HG03060 (cell line): ENCODE measurements around the gene MTA2.

Source experiments
- ATAC-seq: cut with Tn5 transposase; IDR thresholded peaks from one replicate; pipeline ENCODE4 v1.9.1; 2021; ENCODE audit warnings: low read depth, moderate number of reproducible peaks; ENCODE audit not compliant: unreplicated experiment

MTA2 gene

DNA sequence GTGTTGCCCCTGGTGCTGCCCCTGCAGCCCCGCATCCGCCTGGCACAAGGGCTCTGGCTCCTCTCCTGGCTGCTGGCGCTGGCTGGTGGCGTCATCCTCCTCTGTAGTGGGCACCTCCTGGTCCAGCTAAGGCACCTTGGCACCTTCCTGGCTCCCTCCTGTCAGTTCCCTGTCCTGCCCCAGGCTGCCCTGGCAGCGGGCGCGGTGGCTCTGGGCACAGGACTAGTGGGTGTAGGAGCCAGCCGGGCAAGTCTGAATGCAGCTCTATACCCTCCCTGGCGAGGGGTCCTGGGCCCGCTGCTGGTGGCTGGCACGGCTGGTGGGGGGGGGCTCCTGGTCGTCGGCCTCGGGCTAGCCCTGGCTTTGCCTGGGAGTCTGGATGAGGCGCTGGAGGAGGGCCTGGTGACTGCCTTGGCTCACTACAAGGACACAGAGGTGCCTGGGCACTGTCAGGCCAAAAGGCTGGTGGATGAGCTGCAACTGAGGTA is 11.7 kb upstream of the MTA2 start:
- ATAC-seq: no peak

DNA sequence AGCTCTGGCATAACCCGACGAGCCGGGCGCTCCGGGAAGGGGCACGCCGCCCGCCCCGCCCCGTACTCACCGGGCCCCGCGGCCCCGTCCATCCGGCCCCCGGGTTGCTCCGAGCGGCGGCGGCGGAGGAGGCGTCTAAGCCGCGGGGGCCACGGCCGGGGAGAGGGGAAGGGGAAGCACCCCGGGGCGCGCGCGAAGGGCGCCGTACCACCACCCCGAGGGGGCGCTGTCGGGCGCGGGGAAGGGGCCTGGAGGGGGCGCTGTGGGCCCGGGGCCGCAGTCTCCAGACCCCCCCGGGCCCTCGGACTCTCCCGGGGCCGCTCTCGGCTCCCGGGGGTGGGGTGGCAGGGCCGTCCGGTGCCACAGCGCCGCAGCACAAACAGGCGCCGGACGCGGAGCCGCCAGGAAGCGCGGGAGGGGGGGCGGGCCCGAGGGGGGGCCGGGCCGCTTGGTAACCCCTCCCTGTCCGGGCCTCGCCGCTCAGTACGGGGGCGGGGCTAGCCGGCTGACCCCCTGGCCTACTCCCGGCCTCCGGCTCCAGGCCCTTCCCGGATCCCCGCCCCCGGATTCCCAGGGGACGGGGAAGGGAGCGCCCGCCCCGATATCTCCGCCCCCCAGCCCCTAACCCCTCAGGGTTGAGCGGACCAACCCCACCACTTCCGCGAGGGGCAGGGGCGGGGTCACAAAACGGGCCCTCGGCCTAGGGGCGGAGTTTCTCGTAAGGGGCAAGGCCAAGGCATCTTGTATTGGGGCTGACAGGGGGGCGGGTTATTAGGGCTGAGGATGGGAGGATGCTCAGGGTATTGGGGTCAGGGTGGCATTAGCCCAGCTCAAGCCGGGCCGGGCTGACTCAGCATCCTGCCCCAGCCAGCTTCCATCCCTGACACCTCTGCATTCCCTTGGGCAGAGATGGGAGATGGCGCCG is 11.0 kb upstream of the MTA2 start, which contains the start of the genes EML3 and ROM1:
EML3 (minus strand) TSS at position 410 of the 925 bp plus-strand sequence; CDS start at position 92, 318 bp downstream.
ROM1 (plus strand) TSS at position 892 of the 925 bp plus-strand sequence; CDS start at position 917, 25 bp downstream.
- no peak for ATAC-seq

DNA sequence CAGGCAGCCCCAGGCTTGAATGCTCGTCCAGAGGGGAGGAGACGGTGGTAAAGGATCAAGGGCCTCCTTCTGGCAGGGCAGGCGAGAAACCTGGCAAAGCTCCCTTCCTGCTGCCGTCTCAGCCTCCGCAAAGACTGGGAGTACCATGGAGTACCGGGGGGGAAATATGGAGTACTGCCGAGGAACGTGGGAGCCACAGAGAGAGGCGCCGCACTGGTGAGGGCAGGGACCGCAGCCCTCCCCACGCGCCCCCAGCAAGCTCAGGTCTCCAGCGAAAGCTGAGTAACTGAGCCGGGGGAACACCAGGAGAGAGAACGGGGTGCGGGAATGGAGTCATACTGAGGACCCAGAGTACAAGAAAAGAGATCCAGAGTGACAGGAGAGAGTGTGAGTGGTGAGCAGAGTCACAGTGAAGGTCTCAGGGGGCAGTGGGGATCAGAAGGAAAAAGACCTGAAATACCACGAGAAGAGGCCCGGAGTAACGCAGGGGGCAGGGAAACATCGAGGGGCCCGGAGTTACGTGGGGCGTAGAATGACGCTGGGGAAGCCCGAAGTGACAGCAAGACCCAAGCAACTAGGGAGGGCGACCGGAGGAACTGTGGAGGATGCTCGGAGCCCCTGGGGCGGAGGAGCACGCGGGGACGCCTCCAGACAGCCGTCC is 10.2 kb upstream of the MTA2 start:
- no peak for ATAC-seq

DNA sequence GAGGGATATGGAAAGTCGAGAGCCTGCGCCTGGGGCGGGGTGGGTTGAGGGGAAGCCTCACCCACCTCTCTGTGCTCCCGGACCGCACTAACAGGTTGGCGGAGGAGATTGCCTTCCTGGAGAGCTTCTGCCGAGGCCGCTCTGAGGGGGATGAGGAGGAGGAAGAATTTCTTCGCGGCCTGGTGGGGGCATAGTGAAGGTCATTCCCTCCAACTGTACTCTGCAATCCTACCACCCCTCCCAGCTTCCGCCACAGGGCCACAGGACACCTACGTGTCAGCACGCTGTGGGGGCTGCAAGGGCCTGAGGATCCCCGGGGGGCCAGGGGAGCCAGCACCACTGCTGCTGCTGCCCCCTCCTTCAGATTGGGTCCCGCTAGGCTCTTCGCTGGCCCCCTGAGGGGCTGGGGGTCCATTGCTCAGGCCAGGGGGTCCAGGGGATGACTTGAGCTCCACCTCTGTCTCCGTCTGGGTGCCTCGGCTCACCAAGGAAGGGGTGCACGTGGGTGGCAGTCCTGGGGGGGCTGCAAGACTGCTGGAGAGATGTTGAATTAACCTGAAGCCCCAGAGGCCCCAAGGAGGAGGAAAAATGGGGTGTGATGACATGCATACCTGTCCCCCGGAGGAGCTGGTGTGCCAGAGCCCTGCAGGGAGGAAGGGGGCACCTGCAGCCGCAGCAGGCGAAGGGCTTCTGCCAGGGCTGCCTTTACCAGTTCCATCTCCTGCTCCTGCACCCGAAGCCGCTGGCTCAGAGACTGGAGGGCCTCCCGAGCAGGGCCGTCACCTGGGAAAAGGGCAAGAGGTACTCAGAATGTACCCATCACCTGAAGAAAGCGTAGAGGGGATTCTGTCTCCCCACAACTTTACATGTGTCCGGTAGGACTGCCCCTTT is 9.4 kb upstream of the MTA2 start:
- no peak for ATAC-seq

DNA sequence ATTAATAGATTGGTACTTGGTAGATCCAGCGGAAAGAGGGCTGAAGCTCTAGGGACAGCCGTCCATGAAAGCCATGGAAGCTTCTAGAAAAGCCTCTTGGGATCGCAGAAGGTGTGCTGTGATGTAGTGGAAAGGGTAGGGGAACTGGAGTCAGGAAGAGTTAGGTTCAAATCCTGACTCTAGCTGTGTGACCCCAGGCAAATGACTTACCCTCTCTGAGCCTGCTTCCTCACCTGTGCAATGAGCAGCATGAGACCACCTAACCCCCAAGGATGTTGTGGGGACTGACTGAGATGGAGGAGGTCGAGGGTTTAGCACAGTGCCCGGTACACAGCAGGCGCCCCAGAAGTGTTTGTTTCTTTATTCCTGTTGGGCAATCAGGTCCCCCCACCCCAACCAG is 8.7 kb upstream of the MTA2 start:
- ATAC-seq: no peak

DNA sequence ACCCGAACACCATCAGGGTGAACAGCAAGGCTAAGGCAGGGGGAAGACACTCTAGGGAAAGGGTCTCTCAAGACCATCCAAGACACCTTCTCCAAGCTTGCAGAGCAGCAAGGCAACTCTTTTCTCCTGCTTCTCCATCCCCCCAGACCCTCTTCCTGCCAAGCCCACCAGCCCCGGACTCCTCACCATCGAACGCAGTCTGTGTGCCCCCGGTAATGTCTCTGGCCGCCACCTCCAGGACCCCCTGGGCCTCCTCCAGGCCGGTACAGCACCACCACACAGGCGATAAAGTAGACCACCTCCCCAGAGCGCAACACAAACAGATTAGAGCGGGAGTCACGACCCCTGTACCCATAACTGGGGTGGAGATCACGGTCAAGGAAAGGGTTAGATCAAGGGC is 7.1 kb upstream of the MTA2 start:
- ATAC-seq: no peak

DNA sequence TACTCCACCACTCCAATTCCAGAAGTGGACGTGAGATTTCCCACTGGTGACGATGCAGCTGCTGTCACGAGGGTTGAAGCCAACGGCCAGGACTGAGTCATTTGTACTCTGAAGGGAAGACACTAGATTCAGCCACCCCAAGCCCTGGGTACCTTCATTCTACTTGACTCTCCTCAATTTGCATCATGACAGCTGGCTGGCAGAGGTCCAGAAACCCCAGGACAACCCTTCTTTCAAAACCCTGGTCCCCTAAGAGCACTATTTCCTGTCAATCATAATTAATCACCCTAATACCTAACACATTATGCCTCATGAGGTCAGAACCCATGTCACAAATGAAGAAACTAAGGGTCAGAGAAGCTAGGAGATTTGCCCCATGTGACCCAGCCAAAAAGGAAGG is 6.0 kb upstream of the MTA2 start:
- no peak for ATAC-seq

DNA sequence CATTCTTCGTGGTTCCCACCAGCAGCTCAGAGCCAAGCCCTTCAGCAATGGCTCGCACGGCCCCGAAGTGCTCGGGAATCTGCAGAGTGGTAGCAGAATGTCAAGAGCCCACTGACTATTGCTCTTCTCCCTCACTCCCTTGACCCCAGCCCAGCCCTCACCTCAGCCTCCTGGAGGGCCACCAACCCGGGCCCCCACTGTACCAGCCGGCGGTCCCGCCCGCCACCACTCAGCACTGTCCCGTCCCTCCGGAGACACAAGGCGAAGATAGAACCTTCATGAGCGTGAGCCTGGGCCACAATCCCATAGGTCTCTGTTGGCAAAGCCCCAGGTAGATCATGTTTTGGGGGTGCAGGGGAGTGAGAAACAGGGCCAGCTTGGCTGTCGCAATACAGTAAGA is 4.2 kb upstream of the MTA2 start:
- no peak for ATAC-seq

DNA sequence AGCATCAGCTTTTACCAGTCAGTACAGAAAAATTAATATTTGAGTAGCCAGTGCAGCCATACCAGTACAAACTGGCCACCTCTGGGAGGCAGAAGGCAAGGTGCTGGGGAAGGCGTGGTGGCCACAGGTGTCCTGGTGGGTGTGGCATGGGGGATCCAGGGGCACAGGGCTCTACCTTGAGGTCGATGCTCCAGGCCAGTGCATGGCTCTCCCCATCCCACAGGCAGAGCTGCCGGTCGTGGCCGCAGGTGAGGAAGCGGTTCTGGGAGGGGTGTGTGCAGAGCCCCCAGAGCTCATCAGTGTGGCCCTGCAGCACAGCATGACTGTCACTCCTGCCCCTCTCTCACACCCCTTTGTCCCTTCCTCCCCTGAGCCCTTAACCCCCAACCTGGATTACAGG is 3.8 kb upstream of the MTA2 start:
- no peak for ATAC-seq

DNA sequence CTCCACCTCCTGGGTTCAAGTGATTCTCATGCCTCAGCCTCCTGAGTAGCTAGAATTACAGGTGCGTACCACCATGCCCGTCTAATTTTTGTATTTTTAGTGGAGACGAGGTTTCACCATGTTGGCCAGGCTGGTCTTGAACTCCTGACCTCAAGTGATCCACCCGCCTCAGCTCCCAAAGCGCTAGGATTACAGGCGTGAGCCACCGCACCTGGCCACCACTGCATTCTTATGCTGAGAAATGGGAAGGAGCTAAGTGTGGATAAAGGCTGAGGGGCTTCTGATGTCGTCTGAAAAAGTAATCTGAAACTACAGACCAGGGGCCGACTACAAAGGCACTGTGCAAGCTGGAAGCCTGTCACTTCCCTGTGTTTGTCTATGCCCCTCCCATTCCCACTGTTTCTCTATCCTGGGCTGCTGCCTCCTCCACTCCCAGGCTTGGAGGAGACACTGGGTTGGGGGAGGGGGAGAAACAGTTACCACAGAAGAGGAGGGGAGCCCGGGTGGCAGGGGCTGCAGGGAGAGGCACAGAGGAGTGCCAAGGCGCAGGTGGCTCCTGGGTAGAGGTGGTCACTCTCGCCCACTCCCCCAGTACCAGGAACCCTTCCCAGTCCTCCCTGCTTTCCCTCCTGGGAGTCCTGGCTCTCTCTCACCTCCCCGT is 2.9 kb upstream of the MTA2 start:
- no peak for ATAC-seq

DNA sequence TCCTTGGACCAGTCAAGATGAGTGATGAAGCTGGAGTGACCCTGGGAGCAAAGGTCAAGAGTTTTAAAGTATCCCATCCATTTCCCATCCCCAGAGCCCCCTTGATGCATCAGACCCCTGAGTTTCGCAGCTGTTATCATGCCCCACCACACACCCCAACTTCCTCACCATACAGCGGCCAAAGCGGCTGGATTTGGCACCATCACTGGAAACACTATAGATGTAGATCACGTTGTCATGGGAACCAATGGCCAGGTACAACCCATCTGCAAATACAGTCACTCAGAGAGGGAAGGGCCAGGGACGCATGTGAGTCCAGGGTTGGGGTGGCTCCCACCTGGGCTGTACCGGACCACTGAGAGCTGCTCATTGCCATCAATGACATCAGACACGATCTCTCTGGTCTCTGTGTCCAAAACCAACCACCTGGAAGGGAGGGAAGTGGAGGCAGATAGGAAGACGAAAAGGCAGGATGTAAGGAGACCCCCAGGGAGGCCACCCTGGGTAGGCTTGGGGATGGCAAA is 2.2 kb upstream of the MTA2 start:
- ATAC-seq: no peak

DNA sequence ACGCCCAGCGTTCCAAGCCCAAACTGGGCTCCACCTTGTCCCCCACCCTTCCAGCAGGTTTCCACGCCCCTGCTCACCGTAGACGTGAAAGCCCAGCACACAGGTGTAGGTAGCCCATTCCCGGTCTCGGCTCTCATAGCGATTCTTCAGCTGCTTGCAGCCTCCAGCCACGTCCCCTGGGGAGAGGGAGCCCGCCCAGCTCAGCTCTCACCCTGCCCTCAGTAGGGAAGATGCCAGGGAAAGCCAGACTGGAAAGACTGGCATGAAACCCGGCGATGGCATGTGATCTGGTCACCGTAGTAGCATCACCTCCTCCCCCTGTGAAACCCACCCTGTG is 1.4 kb upstream of the MTA2 start:
- no peak for ATAC-seq

DNA sequence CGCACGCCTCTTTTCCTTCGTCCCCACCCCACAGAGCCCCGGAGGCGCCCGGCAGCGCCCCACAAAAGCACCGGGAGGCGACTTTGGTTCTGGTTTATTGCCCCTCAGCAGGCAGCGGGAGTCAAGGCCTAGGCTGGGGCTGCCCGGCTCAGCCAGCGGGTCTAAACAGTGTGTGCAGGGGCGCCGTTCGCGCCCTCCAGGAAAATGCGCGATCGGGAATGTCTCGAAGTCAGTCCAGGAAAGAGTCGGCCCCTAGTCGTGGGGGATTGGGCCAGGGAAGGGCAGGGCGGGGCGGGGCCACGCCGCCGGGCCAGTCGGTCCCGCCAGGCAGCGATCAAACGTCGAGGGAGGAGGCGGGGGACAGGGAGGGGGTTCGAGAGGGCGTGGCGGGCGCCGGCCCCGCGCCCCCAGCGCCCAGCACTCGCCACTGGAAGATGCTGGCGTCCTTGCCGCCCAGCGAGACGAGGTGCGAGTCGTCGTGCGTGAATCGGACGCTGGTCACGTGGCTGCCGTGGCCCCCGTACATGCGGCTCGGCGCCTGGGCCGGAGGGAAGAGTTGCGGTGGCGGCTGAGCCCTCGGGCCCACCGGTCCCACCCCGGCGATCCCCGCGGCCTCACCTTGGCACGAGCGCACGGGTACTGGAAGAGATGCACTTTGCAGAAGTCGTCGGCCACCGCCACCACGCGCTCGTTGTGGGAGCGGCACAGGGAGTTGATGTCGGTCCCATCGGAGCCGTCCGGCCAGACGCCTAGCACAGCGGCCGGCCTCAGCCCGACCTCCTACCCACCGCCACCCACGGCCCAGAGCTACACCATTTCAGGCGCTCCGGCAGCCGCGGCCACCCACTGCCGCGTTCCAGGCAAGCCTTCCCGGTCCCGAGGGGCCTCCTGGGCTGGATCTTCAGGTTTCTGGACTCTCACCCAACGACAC is 741 bp upstream of the MTA2 start:
- no peak for ATAC-seq

DNA sequence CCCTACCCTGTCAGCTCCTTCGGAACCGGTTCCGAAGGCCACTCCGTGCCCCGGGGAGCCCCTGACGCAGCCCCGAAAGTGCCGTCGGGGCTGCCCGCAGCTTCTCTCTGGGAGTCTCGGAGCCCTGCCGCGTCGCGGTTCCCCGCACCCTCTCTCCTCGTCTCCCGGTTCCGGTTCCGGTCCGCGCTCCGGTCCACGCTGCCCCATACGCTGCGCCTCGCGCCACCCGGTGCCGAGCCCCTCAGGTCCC is 618 bp downstream of the MTA2 start:
- no peak for ATAC-seq

DNA sequence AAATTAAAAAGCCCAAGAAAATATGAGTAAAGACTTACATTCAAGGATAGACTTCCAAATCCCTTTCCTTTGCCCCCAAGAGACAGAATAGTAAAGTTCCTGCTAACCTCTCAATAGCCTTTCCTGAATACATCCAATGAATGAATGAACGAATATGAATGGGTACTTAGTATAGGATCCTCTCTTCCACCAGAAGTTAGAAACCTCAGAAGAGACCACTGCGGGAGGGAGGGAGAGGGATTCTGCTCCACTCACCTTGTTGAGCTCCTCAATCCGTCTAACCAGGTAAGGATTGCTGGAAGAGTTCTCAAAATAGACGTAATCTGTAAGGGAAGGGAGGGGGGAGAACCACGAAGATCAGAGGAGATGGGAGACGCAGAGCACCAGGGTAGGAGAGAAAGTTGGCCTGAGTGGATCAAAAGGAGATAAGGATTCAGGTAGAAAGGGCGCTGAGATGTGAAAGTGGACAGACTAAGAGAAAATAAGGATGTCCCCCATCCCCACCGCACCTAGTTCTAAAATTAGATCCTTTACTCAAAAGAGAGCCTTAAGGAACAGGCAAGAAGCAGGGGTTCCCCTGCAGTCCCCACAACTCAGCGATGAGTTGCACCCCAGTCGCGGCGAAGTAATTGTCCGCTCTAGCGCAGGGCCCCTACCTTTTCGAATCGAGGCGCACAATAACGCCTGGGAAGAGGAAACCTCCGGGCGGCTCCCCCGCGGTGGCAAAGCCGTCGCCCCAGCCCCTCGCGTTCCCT is 1.1 kb downstream of the MTA2 start:
- ATAC-seq: no peak

DNA sequence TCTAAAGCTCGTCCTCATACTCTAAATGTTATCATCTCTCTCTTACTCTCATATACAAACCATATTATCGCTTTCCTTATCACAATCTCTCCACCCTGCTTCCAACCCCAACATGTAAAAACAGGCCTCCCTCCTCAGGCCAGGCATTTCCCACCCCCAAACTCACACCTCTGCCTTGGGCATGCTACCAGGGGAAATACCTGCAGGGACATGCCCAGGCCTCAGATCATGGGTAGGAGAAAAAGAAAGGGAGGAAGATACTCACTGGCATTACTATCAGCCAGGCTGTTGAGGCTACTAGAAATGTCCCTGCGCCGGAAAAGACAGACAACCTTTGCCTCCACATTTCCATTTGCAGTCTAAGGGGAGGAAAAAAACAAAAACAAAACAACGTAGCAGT is 1.8 kb downstream of the MTA2 start:
- no peak for ATAC-seq

DNA sequence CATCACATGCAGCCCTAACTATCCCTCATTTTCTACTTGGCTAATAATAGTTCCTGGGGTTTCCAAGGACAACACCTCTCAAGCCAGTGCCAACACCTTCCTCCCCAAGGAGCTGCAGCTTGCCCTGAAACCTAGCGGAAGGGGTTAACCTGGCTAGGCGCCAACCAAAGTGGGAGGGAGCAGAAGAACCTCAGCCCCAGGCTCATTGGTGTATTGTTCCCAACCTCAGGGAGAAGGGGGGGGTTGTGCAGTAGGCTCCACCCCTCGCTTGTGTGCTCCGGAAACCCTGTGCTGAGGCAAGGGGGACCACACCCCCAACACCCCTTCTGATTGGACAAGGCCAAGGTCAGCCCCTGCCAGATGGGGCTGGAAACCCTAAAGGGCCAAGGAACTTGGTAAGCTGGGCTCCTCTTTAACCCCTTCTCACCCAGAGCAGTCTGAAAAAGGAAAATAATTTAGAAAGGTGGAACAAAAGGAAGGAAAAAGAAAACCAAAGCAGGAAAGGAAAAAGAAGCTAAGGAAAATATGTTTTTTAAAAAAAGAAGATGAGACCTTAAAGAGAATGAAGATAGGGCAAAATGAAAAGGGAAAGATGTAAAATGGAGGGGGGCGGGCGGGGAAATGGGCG is 2.5 kb downstream of the MTA2 start:
- ATAC-seq: peak; percentile 35

DNA sequence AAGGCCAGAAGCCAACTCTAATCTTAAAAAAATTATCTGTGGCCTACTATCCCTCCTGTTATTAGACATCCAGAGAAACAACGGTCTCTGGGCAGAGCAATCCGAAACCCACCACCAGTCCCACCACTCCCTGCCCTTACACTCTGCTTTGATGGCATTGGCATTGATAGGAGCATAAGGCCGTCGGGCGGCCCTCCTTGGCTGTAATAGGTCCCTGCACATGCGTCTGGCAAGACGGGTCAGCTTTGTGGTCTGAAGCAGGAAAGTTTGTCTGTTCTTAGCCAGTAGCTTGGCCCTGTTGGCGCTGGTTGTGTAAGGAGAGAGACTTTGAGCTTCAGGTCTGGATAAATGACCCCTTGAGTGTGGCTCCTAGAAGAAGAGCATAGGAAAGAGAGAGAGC is 6.5 kb downstream of the MTA2 start:
- no peak for ATAC-seq
